ENCODE measurements around the gene TPGS1.
A peak's percentile ranks its signal among the peaks of the same experiment; 100 is the strongest.

The TPGS1 gene

DNA sequence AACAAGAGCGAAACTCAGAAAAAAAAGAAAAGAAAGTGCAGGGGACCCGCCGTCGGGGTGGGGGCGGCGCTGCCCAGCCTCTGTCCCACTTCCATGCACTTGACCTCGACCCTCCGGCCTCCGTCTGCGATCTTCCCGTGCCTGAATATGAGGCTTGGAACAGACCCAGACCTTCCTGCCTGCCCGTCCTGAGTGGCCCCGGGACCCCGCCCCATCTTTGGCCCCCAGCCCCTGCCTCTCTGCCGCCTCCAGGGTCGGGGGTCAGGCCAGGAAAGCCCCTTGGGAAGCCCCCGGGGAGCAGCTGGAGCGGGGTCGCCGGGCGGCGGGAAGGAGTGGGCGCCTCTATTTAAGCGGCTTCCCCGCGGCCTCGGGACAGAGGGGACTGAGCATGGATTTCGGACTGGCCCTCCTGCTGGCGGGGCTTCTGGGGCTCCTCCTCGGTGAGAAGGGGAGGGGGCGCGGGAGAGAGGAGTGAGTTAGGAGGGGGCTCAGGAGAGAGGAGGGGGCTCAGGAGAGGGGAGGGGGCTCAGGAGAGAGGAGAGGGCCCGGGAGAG, 11.1 kb upstream of the TPGS1 start, which contains the start of gene MADCAM1:
TSS of gene MADCAM1 (plus strand) at position 375 of the 554 bp plus-strand sequence. CDS start at position 389, 14 bp downstream.
- DNase-seq, result no peak

DNA sequence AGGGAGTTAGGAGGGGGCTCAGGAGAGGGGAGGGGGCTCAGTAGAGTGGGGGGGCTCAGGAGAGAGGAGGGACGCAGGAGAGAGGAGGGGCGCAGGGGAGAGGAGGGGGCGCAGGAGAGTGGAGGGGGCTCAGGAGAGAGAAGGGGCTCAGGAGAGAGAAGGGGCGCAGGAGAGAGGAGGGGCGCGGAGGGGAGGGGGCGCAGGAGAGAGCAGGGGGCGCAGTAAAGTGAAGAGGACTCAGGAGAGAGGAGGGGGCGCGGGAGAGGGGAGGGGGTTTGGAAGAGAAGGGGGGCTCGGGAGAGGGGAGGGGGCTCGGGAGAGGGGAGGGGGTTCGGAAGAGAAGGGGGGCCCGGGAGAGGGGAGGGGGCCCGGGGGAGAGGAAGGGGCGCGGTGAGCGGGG, 10.3 kb upstream of the TPGS1 start:
- DNase-seq, result no peak

DNA sequence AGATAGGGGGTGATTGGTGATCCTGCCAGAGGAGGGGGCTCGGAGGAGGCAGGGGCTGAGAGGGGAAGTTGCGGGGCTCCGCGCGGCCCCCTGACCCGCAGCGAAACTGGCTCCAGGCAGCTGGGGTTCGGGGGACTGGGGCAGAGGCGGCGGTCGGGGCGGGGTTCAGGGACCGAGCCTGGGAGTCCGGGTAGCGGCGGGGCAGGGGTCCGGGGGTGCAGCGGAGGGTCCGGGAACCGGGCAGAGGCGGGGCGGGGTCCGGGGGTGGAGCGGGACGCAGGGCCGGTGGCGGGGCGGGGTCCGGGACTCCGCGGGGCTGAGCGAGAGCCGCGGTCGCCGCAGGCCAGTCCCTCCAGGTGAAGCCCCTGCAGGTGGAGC, 9.8 kb upstream of the TPGS1 start:
- DNase-seq, result no peak

DNA sequence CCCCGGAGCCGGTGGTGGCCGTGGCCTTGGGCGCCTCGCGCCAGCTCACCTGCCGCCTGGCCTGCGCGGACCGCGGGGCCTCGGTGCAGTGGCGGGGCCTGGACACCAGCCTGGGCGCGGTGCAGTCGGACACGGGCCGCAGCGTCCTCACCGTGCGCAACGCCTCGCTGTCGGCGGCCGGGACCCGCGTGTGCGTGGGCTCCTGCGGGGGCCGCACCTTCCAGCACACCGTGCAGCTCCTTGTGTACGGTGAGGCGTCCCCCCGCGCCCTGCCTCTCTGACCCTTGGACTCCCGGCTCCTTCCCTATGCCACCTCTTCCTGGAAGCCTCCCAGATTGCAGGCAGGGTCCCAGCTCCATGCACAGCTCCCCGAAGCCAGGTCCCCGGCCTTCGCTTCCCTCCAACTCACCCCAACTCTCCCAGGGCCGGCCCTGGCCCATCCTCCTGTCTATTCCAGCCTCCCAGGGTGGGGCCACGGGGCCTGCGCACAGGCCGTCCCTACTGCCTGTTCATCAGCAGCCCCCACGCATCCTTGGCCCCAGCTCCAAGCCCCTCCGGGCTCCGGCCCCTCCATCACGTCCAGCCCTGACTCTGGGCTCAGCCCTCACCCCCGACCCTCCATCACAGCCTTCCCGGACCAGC, 9.3 kb upstream of the TPGS1 start:
- no peak for DNase-seq

DNA sequence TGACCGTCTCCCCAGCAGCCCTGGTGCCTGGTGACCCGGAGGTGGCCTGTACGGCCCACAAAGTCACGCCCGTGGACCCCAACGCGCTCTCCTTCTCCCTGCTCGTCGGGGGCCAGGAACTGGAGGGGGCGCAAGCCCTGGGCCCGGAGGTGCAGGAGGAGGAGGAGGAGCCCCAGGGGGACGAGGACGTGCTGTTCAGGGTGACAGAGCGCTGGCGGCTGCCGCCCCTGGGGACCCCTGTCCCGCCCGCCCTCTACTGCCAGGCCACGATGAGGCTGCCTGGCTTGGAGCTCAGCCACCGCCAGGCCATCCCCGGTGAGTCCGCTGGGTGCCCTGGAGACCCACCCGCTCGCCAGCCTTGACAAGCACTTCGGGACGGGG, 8.8 kb upstream of the TPGS1 start:
- no peak for DNase-seq

DNA sequence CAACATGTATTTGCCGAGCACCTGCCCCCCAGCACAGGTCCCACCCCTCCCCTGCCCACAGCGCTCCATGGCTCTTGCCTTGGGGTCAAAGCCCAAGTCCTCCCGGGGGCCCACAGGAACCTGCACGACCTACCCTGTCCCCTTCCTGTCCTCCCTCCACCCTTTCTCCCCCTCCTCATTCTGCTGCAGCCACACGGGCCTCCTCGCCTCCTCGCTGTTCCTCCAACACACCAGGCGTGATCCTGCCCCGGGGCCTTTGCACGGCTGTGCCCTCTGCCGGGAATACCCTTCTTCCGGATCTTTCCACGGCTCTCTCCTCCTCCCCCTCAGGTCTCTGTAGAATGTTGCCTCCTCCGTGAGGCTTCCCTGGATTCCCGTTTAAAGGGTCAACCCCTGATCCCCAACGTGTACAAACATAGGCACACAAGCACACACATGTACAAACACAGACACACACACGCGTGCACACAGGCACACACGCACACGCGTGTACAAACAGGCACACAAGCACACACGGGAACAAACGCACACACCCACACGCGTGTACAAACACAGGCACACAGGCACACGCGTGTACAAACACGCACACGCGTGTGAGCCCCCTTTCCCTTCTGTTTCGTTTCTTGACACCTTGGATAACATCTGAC, 8.2 kb upstream of the TPGS1 start:
- DNase-seq, result no peak

DNA sequence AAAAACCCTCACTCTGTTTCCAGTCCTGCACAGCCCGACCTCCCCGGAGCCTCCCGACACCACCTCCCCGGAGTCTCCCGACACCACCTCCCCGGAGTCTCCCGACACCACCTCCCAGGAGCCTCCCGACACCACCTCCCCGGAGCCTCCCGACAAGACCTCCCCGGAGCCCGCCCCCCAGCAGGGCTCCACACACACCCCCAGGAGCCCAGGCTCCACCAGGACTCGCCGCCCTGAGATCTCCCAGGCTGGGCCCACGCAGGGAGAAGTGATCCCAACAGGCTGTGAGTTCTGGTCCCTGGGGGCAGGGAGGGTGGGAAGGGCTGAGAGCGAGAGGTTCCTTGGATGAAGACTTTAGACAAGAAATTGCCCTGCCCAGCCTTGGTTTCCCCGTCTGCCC, 5.7 kb upstream of the TPGS1 start:
- no peak for DNase-seq

DNA sequence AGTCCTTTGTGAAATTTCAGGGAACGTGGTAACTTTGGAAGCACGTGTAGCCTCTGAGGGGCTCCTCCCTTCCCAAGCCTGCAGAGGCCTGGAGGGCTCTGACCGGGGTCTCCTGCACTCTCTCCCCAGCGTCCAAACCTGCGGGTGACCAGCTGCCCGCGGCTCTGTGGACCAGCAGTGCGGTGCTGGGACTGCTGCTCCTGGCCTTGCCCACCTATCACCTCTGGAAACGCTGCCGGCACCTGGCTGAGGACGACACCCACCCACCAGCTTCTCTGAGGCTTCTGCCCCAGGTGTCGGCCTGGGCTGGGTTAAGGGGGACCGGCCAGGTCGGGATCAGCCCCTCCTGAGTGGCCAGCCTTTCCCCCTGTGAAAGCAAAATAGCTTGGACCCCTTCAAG, 2.7 kb upstream of the TPGS1 start:
- no peak for DNase-seq

DNA sequence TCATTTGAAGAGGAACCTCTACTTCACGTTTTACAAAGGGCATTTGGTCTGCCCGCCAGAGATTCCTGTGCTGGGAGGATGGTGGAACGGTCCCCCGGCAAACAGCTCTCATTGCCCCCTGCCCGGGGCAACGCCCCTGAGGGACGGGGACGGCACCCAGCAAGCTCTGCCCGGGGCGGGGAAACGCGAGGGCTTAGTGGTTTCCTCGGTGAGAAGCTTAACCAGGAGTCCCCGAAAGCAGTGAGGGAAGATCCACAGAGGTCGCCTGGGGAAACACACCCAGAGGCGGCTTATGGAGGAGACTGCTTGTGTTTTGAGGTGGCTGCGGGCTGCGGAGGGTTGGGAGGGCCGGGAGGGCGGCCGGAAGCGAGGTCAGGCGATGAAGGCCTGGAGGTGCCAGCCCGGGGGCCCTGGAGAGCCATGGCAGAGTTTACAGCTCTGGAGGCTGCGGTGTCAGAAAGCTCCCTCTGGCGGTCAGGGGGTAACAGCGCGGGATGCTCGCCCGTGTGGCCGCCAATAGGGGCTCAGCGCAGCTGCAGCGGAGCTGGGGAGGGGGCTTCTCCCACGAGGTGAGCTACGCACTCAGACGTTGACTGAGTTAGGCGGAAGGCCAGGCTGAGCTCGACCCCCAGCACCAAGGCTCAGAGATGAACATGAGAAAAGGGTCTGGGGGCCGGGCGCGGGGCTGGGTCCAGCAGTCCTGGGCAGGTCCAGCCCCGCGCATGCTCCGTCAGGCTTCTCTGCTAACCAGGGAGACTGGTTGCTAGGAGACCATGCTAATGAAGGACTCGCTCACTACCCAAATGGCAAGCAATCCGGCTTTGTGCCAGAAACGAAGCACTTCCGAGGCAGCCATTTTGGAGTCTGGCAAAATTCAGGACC, 652 bp upstream of the TPGS1 start:
- peak; percentile 97 for DNase-seq

DNA sequence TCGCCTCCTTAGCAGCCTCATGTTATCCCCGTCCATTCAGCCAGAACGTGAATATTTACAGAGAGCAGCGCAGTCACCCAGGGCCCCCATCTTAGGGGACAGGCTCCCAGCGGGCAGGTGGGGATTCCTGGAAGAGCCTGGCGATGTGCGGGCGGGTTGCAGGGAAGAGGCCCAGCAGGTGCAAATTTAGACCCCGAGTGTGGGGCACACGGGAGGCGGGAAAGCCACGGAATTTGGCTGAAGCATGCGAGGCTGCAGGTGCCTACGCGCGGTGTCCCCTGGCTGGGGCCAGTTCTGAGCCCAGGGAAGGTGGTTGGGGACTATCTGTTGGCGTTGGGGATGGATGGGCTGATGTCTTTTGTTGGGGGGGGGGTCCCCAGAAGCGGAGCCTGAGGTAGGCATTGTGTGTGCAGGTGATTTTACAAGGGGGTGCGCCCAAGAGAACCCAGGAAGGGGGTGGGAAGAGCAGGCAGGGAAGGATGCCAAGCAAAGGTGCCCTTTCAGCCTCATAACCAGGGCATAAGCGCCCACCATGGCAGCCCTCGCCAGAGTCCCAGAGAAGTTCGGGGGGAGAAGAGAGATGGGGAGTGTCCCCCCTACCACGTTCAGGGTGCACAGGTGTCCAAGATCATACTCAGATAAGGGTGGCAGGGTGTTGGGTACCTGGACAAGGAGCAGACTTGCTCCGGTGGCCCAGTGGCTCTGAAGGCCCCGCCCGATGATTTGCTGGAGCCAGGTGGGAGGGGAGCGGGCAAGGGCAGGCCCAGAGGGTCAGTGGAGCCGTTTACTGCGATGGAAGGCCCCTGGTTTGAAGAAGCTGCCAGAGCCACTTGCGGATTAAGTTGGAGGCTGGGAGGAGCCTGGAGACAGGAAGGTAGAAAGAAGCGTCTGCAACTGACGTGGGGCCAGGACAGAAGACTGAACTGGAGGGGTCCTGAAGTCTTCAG, 1.2 kb downstream of the TPGS1 start:
- DNase-seq, result no peak

DNA sequence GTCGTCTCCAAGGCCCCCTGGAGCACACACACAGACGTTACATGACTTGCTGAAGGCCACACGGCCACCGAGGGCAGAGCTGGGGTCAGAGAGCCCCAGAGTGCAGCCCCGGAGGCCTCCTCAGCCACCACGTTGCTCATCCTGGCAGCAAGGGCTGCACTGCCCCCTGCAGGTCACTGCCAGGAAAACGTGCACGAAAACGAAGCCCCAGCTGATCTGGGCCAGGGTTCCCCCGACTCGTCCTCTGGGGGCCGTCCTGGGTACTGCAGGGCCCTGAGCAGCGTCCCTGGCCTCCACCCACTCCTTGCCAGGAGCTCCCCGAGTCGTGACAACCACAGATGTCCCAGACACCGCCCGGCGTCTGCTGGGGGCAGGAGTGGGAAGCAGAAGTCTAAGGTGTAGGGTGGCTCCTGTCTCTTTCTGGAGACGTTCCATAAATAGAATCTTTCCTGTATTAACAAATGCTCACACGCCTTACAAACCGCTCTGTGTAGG, 3.4 kb downstream of the TPGS1 start:
- peak; percentile 63 for DNase-seq

DNA sequence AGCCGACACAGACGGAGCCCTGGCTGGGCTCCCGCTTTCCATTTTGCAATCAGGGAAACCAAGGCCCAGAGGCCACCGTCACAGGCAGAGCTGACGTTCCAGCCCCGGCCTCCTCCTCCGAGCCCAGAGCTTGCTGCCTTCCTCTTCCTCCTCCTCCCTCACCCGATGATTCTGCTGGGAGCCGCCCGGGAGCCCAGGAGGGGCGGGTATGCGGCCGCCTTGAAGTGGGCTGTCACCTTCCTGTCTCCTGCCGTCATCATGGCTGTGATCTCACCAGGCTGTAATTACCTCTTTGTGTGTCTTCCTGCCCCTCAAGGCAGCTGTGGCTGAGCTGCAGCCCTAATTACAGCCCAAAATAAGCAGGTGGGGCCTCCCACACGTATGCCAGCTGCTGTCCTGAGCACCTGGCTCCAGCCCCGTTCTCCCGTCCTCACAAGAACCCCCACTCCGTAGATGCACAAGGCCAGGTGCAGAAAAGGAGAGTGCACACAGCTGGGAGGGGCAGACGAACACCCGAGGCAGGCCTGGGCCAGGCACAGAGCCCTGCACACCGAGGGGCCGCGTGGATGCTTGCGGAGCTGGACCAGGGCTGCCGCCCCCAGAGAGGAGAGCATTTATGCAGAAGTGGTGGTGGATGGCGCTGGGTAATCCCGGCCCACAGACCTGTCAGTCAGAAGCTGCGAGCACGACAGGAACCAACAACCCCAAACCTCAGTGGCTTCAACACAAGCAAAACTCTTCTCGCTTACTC, 4.0 kb downstream of the TPGS1 start:
- DNase-seq, result no peak

DNA sequence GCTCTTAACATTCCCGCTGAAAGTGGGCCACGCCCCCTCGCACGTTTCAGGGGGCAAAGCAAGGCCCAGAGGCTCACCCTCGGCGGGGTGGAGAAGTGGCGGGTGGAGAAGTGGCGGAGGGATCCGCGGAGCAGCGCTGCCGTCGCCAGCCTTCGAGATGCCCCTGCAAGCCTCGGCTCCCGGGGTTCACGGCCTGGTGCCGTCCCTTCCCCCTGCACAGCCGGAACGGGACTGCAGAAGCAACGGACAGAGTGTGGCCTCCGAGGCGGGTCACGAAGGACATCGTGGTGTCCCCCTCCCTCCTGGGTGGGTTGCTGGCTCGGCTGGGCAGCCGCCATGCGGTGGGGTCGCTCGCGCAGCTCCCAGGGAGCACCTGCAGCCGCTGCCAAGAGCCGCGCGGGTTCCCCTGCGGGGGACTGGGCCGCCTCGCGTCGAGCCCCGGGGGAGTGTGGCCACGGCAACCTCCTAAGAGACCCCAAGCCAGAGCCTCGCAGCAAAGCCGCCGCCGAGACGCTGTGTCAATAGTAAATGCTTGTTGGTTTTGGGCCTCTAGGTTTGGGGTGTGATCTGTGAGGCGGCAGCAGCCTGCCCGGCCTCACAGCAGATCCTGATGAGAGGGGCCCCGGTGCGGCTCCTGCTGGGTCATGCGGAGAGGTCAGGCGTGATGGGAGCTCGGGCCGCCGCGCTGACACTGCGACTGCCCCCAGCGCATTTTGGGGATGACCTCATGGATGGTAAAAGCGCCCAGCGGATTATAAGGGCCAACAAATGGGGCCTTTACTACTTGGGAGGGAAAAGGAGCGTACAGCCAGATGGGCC, 5.5 kb downstream of the TPGS1 start:
- DNase-seq, result no peak

DNA sequence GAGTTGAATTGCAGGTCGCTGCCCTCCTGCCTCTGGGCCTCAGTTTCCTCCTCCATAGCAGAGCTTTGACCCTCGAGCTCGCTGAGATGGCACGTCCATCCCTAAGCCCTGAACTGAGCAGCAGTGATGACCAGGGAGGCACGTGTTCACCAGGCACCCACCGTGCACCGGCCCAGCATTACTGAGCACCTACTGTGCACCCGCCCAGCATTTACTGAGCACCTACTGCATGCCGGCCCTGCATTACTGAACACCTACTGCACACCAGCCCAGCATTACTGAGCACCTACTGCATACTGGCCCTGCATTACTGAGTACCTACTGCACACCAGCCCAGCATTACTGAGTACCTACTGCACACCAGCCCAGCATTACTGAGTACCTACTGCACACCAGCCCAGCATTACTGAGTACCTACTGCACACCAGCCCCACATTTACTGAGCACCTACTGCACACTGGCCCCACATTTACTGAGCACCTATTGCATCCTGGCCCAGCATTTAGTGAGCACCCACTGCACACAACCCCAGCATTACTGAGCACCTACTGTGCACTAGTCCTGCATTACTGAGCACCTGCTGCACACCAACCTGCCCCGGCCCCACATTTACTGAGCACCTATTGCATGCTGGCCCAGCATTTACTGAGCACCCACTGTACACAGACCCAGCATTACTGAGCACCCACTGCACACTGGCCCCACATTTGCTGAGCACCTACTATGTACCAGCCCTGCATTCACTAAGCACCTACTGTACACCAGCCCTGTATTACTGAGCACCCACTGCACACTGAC, 6.3 kb downstream of the TPGS1 start:
- no peak for DNase-seq

DNA sequence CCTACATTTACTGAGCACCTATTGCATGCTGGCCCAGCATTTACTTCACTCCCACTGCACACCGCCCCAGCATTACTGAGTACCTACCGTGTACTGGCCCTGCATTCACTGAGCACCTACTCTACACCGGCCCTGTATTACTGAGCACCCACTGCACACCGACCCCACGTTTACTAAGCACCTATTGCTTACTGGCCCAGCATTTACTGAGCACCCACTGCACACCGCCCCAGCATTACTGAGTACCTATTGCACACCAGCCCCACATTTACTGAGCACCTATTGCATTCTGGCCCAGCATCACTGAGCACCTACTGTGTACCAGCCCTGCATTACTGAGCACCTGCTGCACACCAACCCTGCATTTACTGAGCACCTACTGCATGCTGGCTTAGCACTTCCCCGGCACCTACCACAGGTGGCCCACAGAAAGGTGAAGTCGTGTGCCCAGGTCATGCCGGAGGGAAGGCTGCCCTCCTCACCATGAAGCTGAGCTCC, 6.9 kb downstream of the TPGS1 start:
- DNase-seq, result no peak

DNA sequence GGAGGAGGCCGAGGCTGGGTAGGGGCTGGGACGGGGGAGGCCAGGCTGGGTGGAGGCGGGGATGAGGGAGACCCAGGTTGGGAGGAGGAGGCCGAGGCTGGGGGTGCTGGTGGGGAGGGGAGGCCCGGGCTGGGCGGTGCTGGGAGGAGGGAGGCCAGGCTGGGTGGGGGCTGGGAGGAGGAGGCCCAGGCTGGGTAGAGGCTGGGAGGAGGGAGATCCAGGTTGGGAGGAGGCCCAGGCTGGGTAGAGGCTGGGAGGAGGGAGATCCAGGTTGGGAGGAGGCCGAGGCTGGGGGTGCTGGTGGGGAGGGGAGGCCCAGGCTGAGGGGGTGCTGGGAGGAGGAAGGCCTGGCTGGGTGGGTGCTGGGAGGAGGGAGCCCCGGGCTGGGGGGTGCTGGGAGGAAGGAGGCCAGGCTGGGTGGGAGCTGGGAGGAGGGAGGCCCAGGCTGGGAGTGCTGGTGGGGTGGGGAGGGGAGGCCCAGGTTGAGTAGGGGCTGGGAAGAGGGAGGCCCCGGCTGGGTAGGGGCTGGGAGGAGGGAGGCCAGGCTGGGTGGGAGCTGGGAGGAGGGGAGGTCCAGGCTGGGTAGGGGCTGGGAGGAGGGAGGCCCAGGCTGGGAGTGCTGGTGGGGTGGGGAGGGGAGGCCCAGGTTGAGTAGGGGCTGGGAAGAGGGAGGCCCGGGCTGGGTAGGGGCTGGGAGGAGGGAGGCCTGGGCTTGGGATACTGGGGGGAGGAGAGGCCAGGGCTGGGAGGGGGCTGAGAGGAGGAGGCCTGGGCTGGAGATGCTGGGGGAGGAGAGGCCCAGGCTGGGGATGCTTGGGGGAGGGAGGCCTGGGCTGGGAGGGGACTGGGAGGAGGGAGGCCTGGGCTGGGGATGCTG, 10.7 kb downstream of the TPGS1 start:
- no peak for DNase-seq

DNA sequence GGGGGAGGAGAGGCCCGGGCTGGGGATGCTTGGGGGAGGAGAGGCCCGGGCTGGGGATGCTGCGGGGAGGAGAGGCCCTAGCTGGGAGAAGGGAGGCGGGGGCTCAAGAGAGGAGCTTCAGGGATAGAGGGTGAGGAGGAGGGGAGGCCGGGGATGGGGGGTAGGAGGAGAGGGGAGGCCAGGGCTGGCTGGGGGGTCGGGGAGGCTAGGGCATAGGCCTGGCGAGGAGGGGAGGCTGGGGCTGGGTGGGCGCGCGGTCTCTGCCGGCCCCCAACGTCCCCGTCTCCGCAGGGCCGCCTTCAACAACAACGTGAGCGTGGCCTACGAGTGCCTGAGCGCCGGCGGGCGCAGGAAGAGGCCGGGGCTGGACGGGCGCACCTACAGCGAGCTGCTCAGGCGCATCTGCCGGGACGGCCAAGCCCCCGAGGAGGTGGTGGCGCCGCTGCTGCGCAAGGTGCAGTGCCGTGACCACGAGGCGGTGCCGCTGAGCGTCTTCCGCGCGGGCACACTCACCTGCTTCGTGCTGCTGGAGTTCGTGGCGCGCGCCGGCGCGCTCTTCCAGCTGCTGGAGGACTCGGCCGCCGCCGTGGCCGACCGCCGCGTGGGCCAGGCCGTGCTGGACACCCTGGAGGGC, 11.4 kb downstream of the TPGS1 start:
- DNase-seq, result no peak

DNA sequence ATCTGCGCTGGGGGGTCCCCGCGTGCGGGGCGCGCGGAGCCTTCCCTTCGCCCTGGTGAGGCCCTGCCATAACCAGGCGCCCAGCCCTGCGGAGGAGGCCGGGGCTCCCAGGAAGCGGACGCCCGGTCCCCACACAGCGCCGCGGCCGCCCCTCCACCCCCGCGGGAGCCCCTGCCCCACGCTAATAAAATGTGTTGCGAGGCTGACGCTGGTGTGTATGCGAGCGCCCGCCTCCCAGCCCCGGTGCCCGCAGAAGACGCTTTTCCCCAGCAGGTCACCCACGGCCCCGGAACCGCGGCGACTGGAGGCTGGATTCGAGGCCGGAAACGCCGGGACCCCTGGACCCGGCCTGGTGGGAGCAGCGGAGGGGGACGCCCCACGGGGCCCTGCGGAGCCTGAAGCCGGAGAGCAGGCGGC, 12.2 kb downstream of the TPGS1 start:
- DNase-seq, result no peak

Measured in NCI-H226 (cell line).